ENCODE results near the gene HNRNPUL2. TPM values are rescaled to one million over a fixed set of nuclear protein-coding genes. Genes with fewer than 3 reads are reported as not detected.

The HNRNPUL2 gene
- total and polyA plus RNA-seq, 9 of the 15 experiments (the other 6 are each of a cell fraction or from before 2014, with no cell fraction given), result 0.89 to 44.3 (median 15.2) TPM

- TF ChIP-seq BACH1 (tag; IDR thresholded peaks at IDR 0.05), result no peak
- TF ChIP-seq CBX8 (IDR thresholded peaks at IDR 0.05; ENCODE audit: borderline replicate concordance, extremely low read depth, low read depth, low read length, poor library complexity, severe bottlenecking), result no peak
- TF ChIP-seq SNIP1 (IDR thresholded peaks at IDR 0.05; ENCODE audit: low read depth), result no peak
- 0 out of 2 replicates have a peak, but pooled peaks have one; percentile 36 for TF ChIP-seq FOXP1 (CRISPR knock-in tag; IDR thresholded peaks at IDR 0.05)
- no peak for TF ChIP-seq DEAF1 (CRISPR knock-in tag; IDR thresholded peaks at IDR 0.05)
- no peak for TF ChIP-seq ZNF197 (CRISPR knock-in tag; IDR thresholded peaks at IDR 0.05; ENCODE audit: low read depth)
- no peak for TF ChIP-seq ZNF347 (CRISPR knock-in tag; IDR thresholded peaks at IDR 0.05; ENCODE audit: low read depth)
- TF ChIP-seq CREB3 (tag; conservative IDR thresholded peaks at IDR 0.05; ENCODE audit: low read depth), result no peak
- no peak for TF ChIP-seq OTX1 (CRISPR knock-in tag; IDR thresholded peaks at IDR 0.05)
- TF ChIP-seq MYNN (IDR thresholded peaks at IDR 0.05), result no peak; the same call in 1 of the 2 replicates
- TF ChIP-seq MYNN (CRISPR knock-in tag; IDR thresholded peaks at IDR 0.05), result no peak
- TF ChIP-seq NONO (IDR thresholded peaks at IDR 0.05; ENCODE audit: low read depth in 2 of 2, low read length in 1 of 2), result 0 out of 4 replicates have a peak, but pooled peaks of 1 of the 2 experiments have one; percentile 20
- TF ChIP-seq SAFB (IDR thresholded peaks at IDR 0.05; ENCODE audit: borderline replicate concordance, low read depth, low read length), result no peak
- 0 out of 2 replicates have a peak, but pooled peaks have one; percentile 6 for TF ChIP-seq PHB (CRISPR knock-in tag; IDR thresholded peaks at IDR 0.05)
- no peak for TF ChIP-seq ZNF212 (CRISPR knock-in tag; IDR thresholded peaks at IDR 0.05)
- no peak for TF ChIP-seq NR3C1 (CRISPR knock-in tag; IDR thresholded peaks at IDR 0.05)
- TF ChIP-seq ZBTB17 (CRISPR knock-in tag; IDR thresholded peaks at IDR 0.05), result no peak
- TF ChIP-seq MTA1 (IDR thresholded peaks at IDR 0.05; ENCODE audit: borderline replicate concordance), result 0 out of 2 replicates have a peak, but pooled peaks have one; percentile 25
- no peak for TF ChIP-seq EGR1 (conservative IDR thresholded peaks at IDR 0.05)
- TF ChIP-seq ZBTB33 (CRISPR knock-in tag; IDR thresholded peaks at IDR 0.05), result no peak
- no peak for TF ChIP-seq KAT8 (IDR thresholded peaks at IDR 0.05; ENCODE audit: low read depth)
- TF ChIP-seq ZNF778 (CRISPR knock-in tag; IDR thresholded peaks at IDR 0.05), result no peak
- no peak for TF ChIP-seq ZNF408 (CRISPR knock-in tag; IDR thresholded peaks at IDR 0.05; ENCODE audit: low read depth)
- no peak for TF ChIP-seq ZNF764 (CRISPR knock-in tag; IDR thresholded peaks at IDR 0.05; ENCODE audit: low read depth)
- TF ChIP-seq IFI16 (CRISPR knock-in tag; IDR thresholded peaks at IDR 0.05), result no peak
- TF ChIP-seq RFX7 (CRISPR knock-in tag; IDR thresholded peaks at IDR 0.05), result no peak
- no peak for TF ChIP-seq MED1 (CRISPR knock-in tag; IDR thresholded peaks at IDR 0.05; ENCODE audit: borderline replicate concordance)
Measured at GRCh38 chr11:62665599-62666258, 61.5 kb downstream of the HNRNPUL2 start (continued).
